Stimulated activated naive B cell treated with anti-CD40 and anti-IgM and Interleukin-4, amounts not matched to agents 10 μg/mL and 1 μg/mL and 100 μg/mL, for 72 hours (primary cell): ENCODE results near the gene MCM3.

Experiments
- ATAC-seq, 2 donors: fragments of 150-1000 bp; cut with Tn5 transposase; replicated peaks; 2 replicates each; pipeline ENCODE4 v1.10.0; 2021; ENCODE audit warnings: moderate library complexity in 1 of 2
- DNase-seq: peaks from one replicate; pipeline ENCODE4 v3.0.0; 2021
- H3K27ac Mint-ChIP-seq: one replicate; pipeline ENCODE4 v1.8.0; 2022; ENCODE audit warnings: mild to moderate bottlenecking, mixed read lengths
- H3K27me3 Mint-ChIP-seq, 2 donors: one replicate each; pipeline ENCODE4 v1.8.0; 2022; ENCODE audit warnings: mixed read lengths in 2 of 2
- H3K36me3 Mint-ChIP-seq, 2 donors: one replicate each; pipeline ENCODE4 v1.8.0; 2022; ENCODE audit warnings: mixed read lengths in 2 of 2, mild to moderate bottlenecking in 1 of 2
- H3K4me1 Mint-ChIP-seq, 2 donors: one replicate each; pipeline ENCODE4 v1.8.0; 2022; ENCODE audit warnings: mixed read lengths in 2 of 2, mild to moderate bottlenecking in 1 of 2
- H3K4me3 Mint-ChIP-seq, 2 donors: one replicate each; pipeline ENCODE4 v1.8.0; 2022; ENCODE audit warnings: mild to moderate bottlenecking in 2 of 2, mixed read lengths in 2 of 2, moderate library complexity in 1 of 2
- H3K9me3 Mint-ChIP-seq, 2 donors: one replicate each; pipeline ENCODE4 v1.8.0; 2022; ENCODE audit warnings: mixed read lengths in 2 of 2, mild to moderate bottlenecking in 1 of 2

MCM3 gene

GRCh38 chr6:52286798-52287432, 2.4 kb upstream of the MCM3 start:
- Mint-ChIP-seq H3K36me3 (peaks cover 10 to 15% of the 10 kb centered on the region in 2 donors), H3K4me3 (no peak overlapping the region), H3K4me1 (peaks cover 10 to 15% of the 10 kb centered on the region in 2 donors), H3K9me3 (no peaks in the 10 kb centered on the region), H3K27me3 (no peaks in the 10 kb centered on the region), H3K27ac (no peak overlapping the region)
- no peak for DNase-seq
- ATAC-seq = no peak

GRCh38 chr6:52285177-52286068, 881 bp upstream of the MCM3 start:
- ATAC-seq (no peak), DNase-seq (no peak)
- Mint-ChIP-seq H3K4me3 (no peak overlapping the region), H3K27ac (no peak overlapping the region), H3K4me1 (peaks cover 10 to 18% of the 10 kb centered on the region in 2 donors), H3K27me3 (no peaks in the 10 kb centered on the region), H3K9me3 (no peaks in the 10 kb centered on the region), H3K36me3 (peaks cover 18 to 26% of the 10 kb centered on the region in 2 donors)

GRCh38 chr6:52284131-52284459, 447 bp downstream of the MCM3 start:
- DNase-seq = peak; percentile 37
- Mint-ChIP-seq H3K36me3 (peaks cover 21 to 30% of the 10 kb centered on the region in 2 donors), H3K4me3 (no peak overlapping the region), H3K4me1 (peaks cover 11 to 22% of the 10 kb centered on the region in 2 donors), H3K27me3 (no peaks in the 10 kb centered on the region), H3K27ac (no peak overlapping the region), H3K9me3 (no peaks in the 10 kb centered on the region)
- ATAC-seq = peak; percentile 8 to 12

- peak overlapping the region; percentile 80 to 82 for H3K4me3 Mint-ChIP-seq
- no peak for DNase-seq
- no peaks in the 10 kb centered on the region for H3K27me3 Mint-ChIP-seq
- no peaks in the 10 kb centered on the region for H3K9me3 Mint-ChIP-seq
- H3K4me1 Mint-ChIP-seq = peaks cover 11 to 22% of the 10 kb centered on the region in 2 donors
- no peak for ATAC-seq
- H3K27ac Mint-ChIP-seq = peak overlapping the region; percentile 70
- peaks cover 26 to 39% of the 10 kb centered on the region in 2 donors for H3K36me3 Mint-ChIP-seq
These were observed 1.4 kb downstream of the MCM3 start for GRCh38 chr6:52283111-52283510.

GRCh38 chr6:52276130-52276529, 8.4 kb downstream of the MCM3 start:
- ATAC-seq (no peak), DNase-seq (no peak)
- H3K4me1 Mint-ChIP-seq = peaks cover 3 to 8% of the 10 kb centered on the region in 2 donors
- H3K27me3 Mint-ChIP-seq = no peaks in the 10 kb centered on the region
- H3K36me3 Mint-ChIP-seq = peaks cover 36 to 53% of the 10 kb centered on the region in 2 donors
- no peak overlapping the region for H3K4me3 Mint-ChIP-seq
- no peak overlapping the region for H3K27ac Mint-ChIP-seq
- no peaks in the 10 kb centered on the region for H3K9me3 Mint-ChIP-seq

- ATAC-seq (no peak), DNase-seq (no peak)
- Mint-ChIP-seq H3K9me3 (no peaks in the 10 kb centered on the region), H3K4me3 (no peak overlapping the region), H3K4me1 (peaks cover 0 to 2% of the 10 kb centered on the region in 2 donors), H3K36me3 (peaks cover 43 to 51% of the 10 kb centered on the region in 2 donors), H3K27me3 (no peaks in the 10 kb centered on the region), H3K27ac (no peak overlapping the region)
These were observed 12.6 kb downstream of the MCM3 start for GRCh38 chr6:52271852-52272460.

- Mint-ChIP-seq H3K4me1 (peaks cover 1 to 6% of the 10 kb centered on the region in 2 donors), H3K27me3 (no peaks in the 10 kb centered on the region), H3K36me3 (peaks cover 43 to 49% of the 10 kb centered on the region in 2 donors), H3K4me3 (no peak overlapping the region), H3K9me3 (no peaks in the 10 kb centered on the region), H3K27ac (peak overlapping the region; percentile 2)
- DNase-seq (peak; percentile 51), ATAC-seq (peak; percentile 84 to 86)
These were observed 20.6 kb downstream of the MCM3 start for GRCh38 chr6:52263709-52264540.

GRCh38 chr6:52262620-52263344, 21.8 kb downstream of the MCM3 start:
- DNase-seq = no peak
- no peak for ATAC-seq
- Mint-ChIP-seq H3K36me3 (peaks cover 35 to 47% of the 10 kb centered on the region in 2 donors), H3K27ac (no peak overlapping the region), H3K4me1 (peaks cover 1 to 6% of the 10 kb centered on the region in 2 donors), H3K27me3 (no peaks in the 10 kb centered on the region), H3K4me3 (no peak overlapping the region), H3K9me3 (no peaks in the 10 kb centered on the region)

- Mint-ChIP-seq H3K4me3 (no peak overlapping the region), H3K27me3 (no peaks in the 10 kb centered on the region), H3K4me1 (peaks cover 1 to 6% of the 10 kb centered on the region in 2 donors), H3K27ac (no peak overlapping the region), H3K9me3 (no peaks in the 10 kb centered on the region), H3K36me3 (peaks cover 23 to 33% of the 10 kb centered on the region in 2 donors)
- DNase-seq (no peak), ATAC-seq (no peak)
These were observed 23.3 kb downstream of the MCM3 start for GRCh38 chr6:52261229-52261628.

GRCh38 chr6:52260634-52261033, 23.9 kb downstream of the MCM3 start:
- Mint-ChIP-seq H3K27me3 (no peaks in the 10 kb centered on the region), H3K4me1 (peaks cover 1 to 6% of the 10 kb centered on the region in 2 donors), H3K4me3 (no peak overlapping the region), H3K36me3 (peaks cover 20 to 29% of the 10 kb centered on the region in 2 donors), H3K27ac (no peak overlapping the region), H3K9me3 (no peaks in the 10 kb centered on the region)
- ATAC-seq (no peak), DNase-seq (no peak)

GRCh38 chr6:52255434-52255833, 29.1 kb downstream of the MCM3 start:
- H3K36me3 Mint-ChIP-seq = no peaks in the 10 kb centered on the region
- DNase-seq (no peak), ATAC-seq (no peak)
- H3K27me3 Mint-ChIP-seq = peaks cover 22 to 33% of the 10 kb centered on the region in 2 donors
- H3K4me1 Mint-ChIP-seq = peaks cover 0 to 1% of the 10 kb centered on the region in 2 donors
- H3K27ac Mint-ChIP-seq = no peak overlapping the region
- no peak overlapping the region for H3K4me3 Mint-ChIP-seq
- H3K9me3 Mint-ChIP-seq = no peaks in the 10 kb centered on the region

- Mint-ChIP-seq H3K9me3 (no peaks in the 10 kb centered on the region), H3K36me3 (no peaks in the 10 kb centered on the region), H3K4me1 (peaks cover 0 to 1% of the 10 kb centered on the region in 2 donors), H3K27me3 (peaks cover 26 to 39% of the 10 kb centered on the region in 2 donors), H3K27ac (no peak overlapping the region), H3K4me3 (no peak overlapping the region)
- DNase-seq = no peak
- ATAC-seq = no peak
These were observed 29.7 kb downstream of the MCM3 start for GRCh38 chr6:52254731-52255378.

GRCh38 chr6:52253494-52253893, 31.0 kb downstream of the MCM3 start:
- H3K36me3 Mint-ChIP-seq = no peaks in the 10 kb centered on the region
- ATAC-seq (no peak), DNase-seq (no peak)
- peaks cover 31 to 39% of the 10 kb centered on the region in 2 donors for H3K27me3 Mint-ChIP-seq
- H3K27ac Mint-ChIP-seq = no peak overlapping the region
- H3K9me3 Mint-ChIP-seq = no peaks in the 10 kb centered on the region
- H3K4me1 Mint-ChIP-seq = peaks cover 0 to 1% of the 10 kb centered on the region in 2 donors
- no peak overlapping the region for H3K4me3 Mint-ChIP-seq
